Karpas-422 (cell line): ENCODE measurements around the gene ZDHHC3. TPM values are rescaled to one million over a fixed set of nuclear protein-coding genes. Genes with fewer than 3 reads are reported as not detected.

Experiments
- DNase-seq: peaks from one replicate; pipeline ENCODE4 v3.0.0-alpha.2; 2015
- H2AFZ ChIP-seq: fragments of 200-600 bp; sonication (generic); 2 replicates; pipeline ENCODE4 v1.6.1; 2014; ENCODE audit warnings: antibody characterized with exemption, low read length, mixed read lengths
- H3K27ac ChIP-seq: fragments of 200-600 bp; sonication (generic); 2 replicates; pipeline ENCODE4 v1.5.1; 2014; ENCODE audit warnings: mild to moderate bottlenecking, low read length, moderate library complexity
- H3K27me3 ChIP-seq: fragments of 200-600 bp; sonication (generic); 2 replicates; pipeline ENCODE4 v1.6.1; 2014; ENCODE audit warnings: low read length, mixed read lengths
- H3K36me3 ChIP-seq: fragments of 200-600 bp; sonication (generic); 2 replicates; pipeline ENCODE4 v1.6.1; 2014; ENCODE audit warnings: low read length, mixed read lengths; ENCODE audit not compliant: insufficient read depth
- H3K4me1 ChIP-seq: fragments of 200-600 bp; sonication (generic); 2 replicates; pipeline ENCODE4 v1.6.1; 2014; ENCODE audit warnings: mild to moderate bottlenecking, low read length, mixed read lengths
- H3K4me2 ChIP-seq: fragments of 200-600 bp; sonication (generic); 2 replicates; pipeline ENCODE4 v1.6.1; 2014; ENCODE audit warnings: low read length, low read depth, mild to moderate bottlenecking; ENCODE audit not compliant: poor library complexity, severe bottlenecking
- H3K4me3 ChIP-seq: fragments of 200-600 bp; sonication (generic); 2 replicates; pipeline ENCODE4 v1.5.1; 2014; ENCODE audit warnings: mild to moderate bottlenecking, antibody characterized with exemption, low read length, mixed read lengths
- H3K79me2 ChIP-seq: fragments of 200-600 bp; sonication (generic); 2 replicates; pipeline ENCODE4 v1.6.1; 2014; ENCODE audit warnings: mild to moderate bottlenecking, low read length, mixed read lengths
- H3K9ac ChIP-seq: fragments of 200-600 bp; sonication (generic); 2 replicates; pipeline ENCODE4 v1.6.0; 2014; ENCODE audit warnings: low read length
- H3K9me2 ChIP-seq: fragments of 200-600 bp; sonication (generic), shearing (Covaris generic); replicated peaks from 2 replicates; pipeline ENCODE4 v1.6.0; 2014; ENCODE audit warnings: mild to moderate bottlenecking, low read length, moderate library complexity; ENCODE audit not compliant: insufficient read depth
- H3K9me3 ChIP-seq: fragments of 300-700, 200-600 bp; sonication (generic); 2 replicates; pipeline ENCODE4 v1.6.1; 2014; ENCODE audit warnings: low read length, mixed read lengths
- H4K20me1 ChIP-seq: fragments of 200-600 bp; sonication (generic); 2 replicates; pipeline ENCODE4 v1.6.1; 2014; ENCODE audit warnings: mild to moderate bottlenecking, antibody characterized with exemption, low read length, low read depth; ENCODE audit not compliant: insufficient read depth
- total RNA-seq: library from RNA; depleted of rRNA; stranded (reverse); fragments of >200 nt; shearing (Covaris generic); gene quantifications from 2 replicates; pipeline ENCODE4 v1.2.3, GENCODE V29; 2014; ENCODE audit warnings: low replicate concordance

Gene ZDHHC3
- total RNA-seq, 1 experiment from 2014 or later = 70.9 TPM

DNA sequence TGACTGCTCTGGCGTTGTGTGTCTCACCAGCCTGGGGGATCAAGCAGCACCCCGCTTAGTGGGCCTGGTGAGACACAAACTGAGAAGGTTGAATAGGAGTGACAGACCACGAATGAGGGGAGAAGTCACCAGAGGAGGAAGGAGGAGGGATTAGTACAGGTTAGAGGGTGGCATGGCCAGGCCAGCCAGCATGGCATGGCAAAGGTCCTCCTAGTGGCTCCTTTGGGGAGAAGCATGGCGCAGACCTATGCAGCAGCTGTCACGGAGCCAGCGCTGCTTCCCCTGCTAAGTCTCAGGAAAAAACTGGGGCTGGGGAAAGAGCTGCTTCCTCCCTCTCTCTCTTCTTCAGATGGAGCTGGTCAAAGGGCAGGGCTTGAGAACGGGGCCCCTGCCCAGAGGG, 48.6 kb downstream of the ZDHHC3 start:
- no peak overlapping the region for H3K9ac ChIP-seq
- no peak overlapping the region for H2AFZ ChIP-seq
- H3K4me1 ChIP-seq = no peaks in the 10 kb centered on the region
- no peak overlapping the region for H3K4me3 ChIP-seq
- peaks cover 48% of the 10 kb centered on the region; the same call in 1 of the 2 replicates for H3K36me3 ChIP-seq
- H4K20me1 ChIP-seq = no peaks in the 10 kb centered on the region
- no peaks in the 10 kb centered on the region for H3K9me2 ChIP-seq
- no peaks in the 10 kb centered on the region for H3K9me3 ChIP-seq
- no peaks in the 10 kb centered on the region for H3K79me2 ChIP-seq
- no peak for DNase-seq
- H3K27ac ChIP-seq = no peak overlapping the region
- no peak overlapping the region for H3K4me2 ChIP-seq
- H3K27me3 ChIP-seq = no peaks in the 10 kb centered on the region

DNA sequence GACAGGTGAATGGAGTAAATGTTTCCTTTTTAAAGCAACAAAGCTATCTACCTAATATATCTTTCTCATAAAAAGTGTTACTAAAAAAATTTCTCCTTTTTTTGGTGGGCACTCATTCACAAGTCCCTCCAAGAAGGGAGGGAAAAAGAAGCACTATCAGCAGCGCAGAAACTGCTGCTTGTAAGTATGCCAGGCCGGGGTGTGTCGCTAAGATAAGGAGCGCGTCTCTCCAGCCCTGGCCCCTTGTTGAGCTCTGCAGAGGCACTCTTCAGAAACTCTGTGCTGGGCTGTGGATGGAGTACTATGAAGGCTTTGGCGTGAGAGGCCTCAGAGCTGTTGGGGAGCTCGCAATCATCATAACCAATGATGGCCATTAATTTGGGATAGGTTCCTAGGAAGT, 49.1 kb downstream of the ZDHHC3 start:
- Histone ChIP-seq H3K4me3 (no peak overlapping the region), H3K4me1 (no peaks in the 10 kb centered on the region), H3K9me3 (no peaks in the 10 kb centered on the region), H3K9me2 (no peaks in the 10 kb centered on the region), H3K4me2 (no peak overlapping the region), H4K20me1 (no peaks in the 10 kb centered on the region), H2AFZ (no peak overlapping the region), H3K27me3 (no peaks in the 10 kb centered on the region), H3K9ac (no peak overlapping the region), H3K36me3 (peaks cover 44% of the 10 kb centered on the region; the same call in 1 of the 2 replicates), H3K79me2 (no peaks in the 10 kb centered on the region), H3K27ac (no peak overlapping the region)
- no peak for DNase-seq

DNA sequence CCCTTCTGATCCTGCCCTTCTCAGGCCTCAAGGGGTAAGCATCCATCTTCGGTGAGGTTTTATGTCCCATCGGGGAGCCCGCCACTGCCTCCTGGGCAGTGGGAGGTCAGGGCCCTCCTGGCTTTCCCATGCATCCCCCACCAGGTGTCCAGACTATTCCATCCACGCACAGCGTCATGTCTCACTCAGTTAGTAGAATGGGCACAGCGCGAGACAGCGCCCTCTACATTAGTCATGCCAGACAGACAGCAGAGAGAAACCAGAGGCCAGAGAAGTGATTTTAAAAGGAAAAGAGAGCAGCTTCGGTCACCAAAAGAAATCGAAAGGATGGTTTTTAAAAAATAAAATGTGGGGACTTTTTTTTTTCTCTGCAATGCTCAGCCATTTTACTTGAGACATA, 49.8 kb downstream of the ZDHHC3 start:
- H3K36me3 ChIP-seq = peaks cover 40% of the 10 kb centered on the region; the same call in 1 of the 2 replicates
- H3K9me3 ChIP-seq = no peaks in the 10 kb centered on the region
- no peaks in the 10 kb centered on the region for H3K4me1 ChIP-seq
- no peaks in the 10 kb centered on the region for H3K79me2 ChIP-seq
- H3K9me2 ChIP-seq = no peaks in the 10 kb centered on the region
- no peaks in the 10 kb centered on the region for H4K20me1 ChIP-seq
- H3K27me3 ChIP-seq = no peaks in the 10 kb centered on the region
- DNase-seq = no peak
- H3K9ac ChIP-seq = no peak overlapping the region
- H3K4me3 ChIP-seq = no peak overlapping the region
- no peak overlapping the region for H3K27ac ChIP-seq
- no peak overlapping the region for H2AFZ ChIP-seq
- H3K4me2 ChIP-seq = no peak overlapping the region

DNA sequence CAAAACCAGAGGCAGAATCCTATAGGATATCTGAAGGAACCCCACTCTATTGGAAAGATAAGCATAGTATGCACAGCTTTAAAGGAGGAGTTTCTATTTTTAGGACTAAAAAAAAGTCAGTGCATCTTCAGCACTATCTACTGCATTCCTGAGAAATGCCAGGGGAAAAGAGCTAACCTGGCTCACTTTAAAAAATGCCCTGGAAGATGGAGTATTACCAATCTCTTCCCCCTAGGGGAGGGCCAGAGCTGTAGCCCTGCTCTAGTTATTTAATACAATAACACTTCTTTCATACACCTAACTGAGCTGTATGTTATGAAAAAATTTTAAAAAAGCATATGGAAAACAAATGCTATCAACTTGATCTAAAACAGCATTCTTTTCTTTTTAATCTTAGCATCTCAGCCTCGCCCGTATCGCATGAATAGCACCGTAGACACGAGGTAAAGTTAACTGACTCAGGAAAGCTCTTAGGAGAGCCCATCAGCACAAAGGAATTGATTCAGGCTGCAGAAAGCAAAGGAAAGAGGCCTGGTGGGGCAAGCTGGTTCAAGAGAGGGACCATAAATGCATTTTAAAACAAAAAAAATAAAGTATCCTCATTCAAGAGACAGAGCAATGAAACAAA, 51.4 kb downstream of the ZDHHC3 start:
- Histone ChIP-seq H3K9me3 (no peaks in the 10 kb centered on the region), H3K27ac (no peak overlapping the region), H3K4me2 (no peak overlapping the region), H3K27me3 (no peaks in the 10 kb centered on the region), H3K79me2 (no peaks in the 10 kb centered on the region), H2AFZ (no peak overlapping the region), H3K36me3 (peaks cover 26% of the 10 kb centered on the region; the same call in 1 of the 2 replicates), H3K9me2 (no peaks in the 10 kb centered on the region), H4K20me1 (no peaks in the 10 kb centered on the region), H3K4me1 (no peaks in the 10 kb centered on the region), H3K4me3 (no peak overlapping the region), H3K9ac (no peak overlapping the region)
- DNase-seq = no peak

DNA sequence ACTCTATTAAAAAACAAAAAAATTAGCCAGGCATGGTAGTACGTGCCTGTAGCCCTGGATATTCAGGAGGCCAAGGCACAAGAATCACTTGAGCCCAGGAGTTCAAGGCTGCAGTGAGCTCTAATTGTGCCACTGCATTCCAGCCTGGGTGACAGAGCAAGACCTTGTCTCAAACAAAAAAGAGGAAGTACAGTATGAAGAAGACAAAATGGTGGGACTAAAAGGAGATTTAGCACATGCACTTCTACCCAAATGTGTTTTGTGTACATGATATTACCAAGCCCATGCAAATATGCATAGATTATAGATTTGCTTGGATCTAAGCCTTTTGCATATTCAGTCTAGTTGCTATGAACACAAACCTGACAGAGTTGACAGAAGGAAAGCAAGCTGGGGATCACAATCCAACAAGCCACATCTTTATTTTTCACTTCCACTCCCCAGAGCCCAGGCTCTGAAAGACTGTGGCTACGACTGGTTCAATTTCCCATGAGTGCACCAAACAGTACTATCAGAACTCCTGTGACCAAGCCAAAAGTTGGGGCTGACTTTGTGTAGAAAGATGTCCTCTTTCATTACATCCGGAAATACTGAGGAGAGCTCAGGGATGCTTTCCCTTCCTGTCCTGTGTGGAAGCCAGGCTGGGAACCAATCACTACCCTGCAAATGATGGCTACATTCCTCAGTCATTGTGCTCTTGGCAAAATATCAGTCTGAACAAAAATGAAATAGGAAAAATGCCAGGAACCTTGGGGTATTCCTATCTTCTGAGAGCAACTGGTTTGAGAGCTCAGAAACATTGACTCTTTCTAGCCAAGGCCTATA, 52.1 kb downstream of the ZDHHC3 start:
- DNase-seq = peak; percentile 52
- Histone ChIP-seq H2AFZ (no peak overlapping the region), H3K27ac (no peak overlapping the region), H3K36me3 (peaks cover 21% of the 10 kb centered on the region; the same call in 1 of the 2 replicates), H3K9ac (no peak overlapping the region), H3K79me2 (no peaks in the 10 kb centered on the region), H3K27me3 (no peaks in the 10 kb centered on the region), H3K9me2 (no peaks in the 10 kb centered on the region), H3K9me3 (no peaks in the 10 kb centered on the region), H3K4me3 (no peak overlapping the region), H3K4me2 (no peak overlapping the region), H3K4me1 (no peaks in the 10 kb centered on the region), H4K20me1 (no peaks in the 10 kb centered on the region)

DNA sequence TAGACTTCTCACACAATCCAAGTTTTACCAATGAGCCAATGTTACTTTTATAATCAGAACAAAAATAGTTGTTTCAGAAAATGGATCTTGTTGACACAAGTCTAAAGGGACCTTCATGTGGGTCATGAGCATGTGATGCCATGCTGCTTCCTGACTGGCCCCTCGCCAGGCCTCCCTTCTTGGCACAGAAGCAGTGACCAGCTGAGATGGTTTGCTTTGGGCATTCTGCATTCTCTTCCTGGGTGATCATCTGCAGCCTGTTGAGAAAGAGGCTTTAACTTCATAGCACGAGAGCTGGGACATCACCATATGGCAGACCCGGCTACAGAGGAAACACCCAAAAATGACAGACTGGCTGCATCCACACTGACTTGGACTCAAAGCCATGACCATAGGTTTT, 55.9 kb downstream of the ZDHHC3 start:
- Histone ChIP-seq H3K9ac (no peak overlapping the region), H3K4me2 (no peak overlapping the region), H3K27ac (no peak overlapping the region), H3K9me2 (no peaks in the 10 kb centered on the region), H3K27me3 (no peaks in the 10 kb centered on the region), H3K4me3 (no peak overlapping the region), H2AFZ (no peak overlapping the region), H4K20me1 (no peaks in the 10 kb centered on the region), H3K36me3 (peaks cover 9% of the 10 kb centered on the region; the same call in 1 of the 2 replicates), H3K79me2 (no peaks in the 10 kb centered on the region), H3K4me1 (no peaks in the 10 kb centered on the region), H3K9me3 (no peaks in the 10 kb centered on the region)
- no peak for DNase-seq

DNA sequence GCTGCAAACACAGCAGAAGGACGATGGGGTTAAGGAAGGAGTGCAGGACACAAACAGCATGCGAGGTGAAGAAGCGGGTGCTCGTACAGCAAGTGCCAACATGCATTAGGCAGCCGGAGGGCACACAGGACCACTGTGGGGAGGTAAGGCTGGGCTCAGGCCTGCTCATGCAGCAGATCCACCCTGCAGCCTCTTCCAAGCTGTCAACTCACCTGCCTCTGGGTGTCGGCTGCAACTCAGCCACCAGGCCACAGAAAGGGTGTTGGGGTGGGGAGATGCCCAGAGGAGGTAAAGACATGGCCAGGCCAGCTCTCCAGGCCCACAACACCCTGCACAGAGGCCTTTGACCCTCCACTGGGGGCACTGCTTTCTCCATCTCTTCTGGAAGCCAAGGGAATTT, 57.4 kb downstream of the ZDHHC3 start:
- Histone ChIP-seq H2AFZ (no peak overlapping the region), H3K27ac (no peak overlapping the region), H3K9ac (no peak overlapping the region), H3K27me3 (no peaks in the 10 kb centered on the region), H3K4me3 (no peak overlapping the region), H4K20me1 (no peaks in the 10 kb centered on the region), H3K36me3 (no peaks in the 10 kb centered on the region), H3K9me3 (no peaks in the 10 kb centered on the region), H3K4me1 (no peaks in the 10 kb centered on the region), H3K9me2 (no peaks in the 10 kb centered on the region), H3K4me2 (no peak overlapping the region), H3K79me2 (no peaks in the 10 kb centered on the region)
- no peak for DNase-seq

DNA sequence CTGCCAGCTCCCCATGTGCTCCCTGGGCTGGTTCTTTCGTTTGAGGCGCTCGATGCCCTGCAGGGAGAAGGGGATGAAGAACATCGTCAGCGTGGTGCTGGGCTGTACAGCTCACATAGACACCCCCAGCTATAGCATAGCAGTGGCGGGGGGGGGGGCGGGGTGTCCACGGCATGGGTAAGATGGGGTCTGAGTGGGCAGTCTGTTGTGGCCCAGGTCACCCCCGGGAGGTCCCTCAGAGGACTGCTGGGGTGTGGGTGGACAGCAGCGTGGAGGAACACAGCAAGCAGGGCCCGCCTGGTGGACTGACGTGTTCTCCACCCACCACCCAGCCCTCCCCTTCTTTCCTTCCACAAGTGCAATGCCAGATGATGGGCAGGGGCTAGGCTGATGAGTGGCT, 57.9 kb downstream of the ZDHHC3 start:
- Histone ChIP-seq H3K4me2 (no peak overlapping the region), H3K4me3 (no peak overlapping the region), H3K27me3 (no peaks in the 10 kb centered on the region), H4K20me1 (0 out of 2 replicates have a peak, but pooled peaks cover 4% of the 10 kb centered on the region), H3K4me1 (no peaks in the 10 kb centered on the region), H3K79me2 (no peaks in the 10 kb centered on the region), H3K9ac (no peak overlapping the region), H2AFZ (no peak overlapping the region), H3K27ac (no peak overlapping the region), H3K9me3 (no peaks in the 10 kb centered on the region), H3K36me3 (no peaks in the 10 kb centered on the region), H3K9me2 (no peaks in the 10 kb centered on the region)
- DNase-seq = no peak
